Stimulated activated CD4-positive, alpha-beta T cell treated with anti-CD3 and anti-CD28 coated beads, Interleukin-2, amount 100 ng/mL, for 24 hours (primary cell): ENCODE data around the gene METTL8.
"Not testable (repeated sequence)": the region's sequence is repeated elsewhere in the genome, so short reads cannot be mapped to it uniquely, and the experiment has no call there.

Experiments
- DNase-seq, 2 donors: peaks; one replicate each; pipeline ENCODE4 v3.0.0-alpha.2; 2020

Gene METTL8

DNA sequence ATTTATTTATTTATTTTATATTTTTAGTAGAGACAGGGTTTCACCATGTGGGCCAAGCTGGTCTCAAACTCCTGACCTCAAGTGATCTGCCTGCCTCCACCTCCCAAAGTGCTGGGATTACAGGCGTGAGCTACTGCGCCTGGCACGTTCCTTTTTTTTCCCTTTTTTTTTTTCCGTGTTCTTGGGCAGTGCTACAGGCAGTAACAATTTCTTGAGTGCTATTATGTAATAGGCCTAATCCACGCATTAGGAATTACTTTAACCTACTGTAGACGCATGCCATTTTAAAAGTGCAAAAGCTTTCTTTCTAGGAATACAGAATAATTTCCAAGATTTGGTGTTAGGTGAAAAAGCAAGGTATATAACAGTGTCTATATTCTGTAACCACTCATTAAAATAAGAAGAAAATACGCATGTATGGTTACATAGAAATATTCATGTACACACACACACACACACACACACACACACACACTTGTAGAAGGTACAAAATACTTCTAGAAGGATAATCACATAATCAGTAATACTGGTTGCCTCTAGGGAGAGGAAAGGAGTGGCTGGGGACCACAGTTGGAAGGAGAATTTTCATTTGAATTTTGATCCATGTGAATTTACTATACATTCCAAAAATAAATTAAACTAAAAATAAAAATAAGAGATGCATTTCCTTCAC, 92.3 kb downstream of the METTL8 start:
- no peak for DNase-seq

DNA sequence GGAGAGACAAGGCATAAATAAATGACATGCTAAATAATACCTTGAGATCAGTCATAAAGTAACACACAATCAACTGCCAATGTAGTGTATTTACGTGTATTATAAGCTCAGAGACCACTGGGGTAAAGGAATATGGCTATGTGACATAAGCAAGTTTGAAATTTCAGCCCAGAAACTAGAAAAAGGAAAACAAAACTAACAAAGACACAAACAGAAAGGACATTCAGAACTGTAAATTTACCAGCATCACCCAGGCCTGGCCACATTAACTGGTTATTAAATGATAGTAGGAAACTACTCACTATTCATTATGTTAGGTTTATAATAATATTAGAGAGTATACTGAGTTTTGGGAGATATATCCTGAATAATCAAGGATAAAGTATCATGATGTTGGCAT, 98.8 kb downstream of the METTL8 start:
- no peak for DNase-seq

DNA sequence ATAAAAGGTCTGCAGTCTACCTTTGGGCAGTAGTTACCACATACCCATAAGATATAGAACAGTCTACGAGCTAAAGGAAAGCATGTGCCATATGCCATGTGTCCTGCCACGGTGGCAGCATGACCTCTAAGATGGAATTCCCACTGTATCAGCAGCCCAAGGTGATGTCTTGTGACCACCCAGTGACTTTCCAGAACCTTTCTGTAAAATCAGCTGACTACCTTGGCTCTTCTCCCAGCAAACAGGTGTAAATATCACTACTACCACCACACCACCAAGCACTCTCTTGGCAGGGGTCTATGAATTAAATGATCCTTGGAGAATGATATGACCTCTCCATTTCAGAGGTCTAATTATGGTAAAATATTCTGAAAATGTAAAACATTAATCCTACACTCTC, 99.6 kb downstream of the METTL8 start:
- no peak for DNase-seq

DNA sequence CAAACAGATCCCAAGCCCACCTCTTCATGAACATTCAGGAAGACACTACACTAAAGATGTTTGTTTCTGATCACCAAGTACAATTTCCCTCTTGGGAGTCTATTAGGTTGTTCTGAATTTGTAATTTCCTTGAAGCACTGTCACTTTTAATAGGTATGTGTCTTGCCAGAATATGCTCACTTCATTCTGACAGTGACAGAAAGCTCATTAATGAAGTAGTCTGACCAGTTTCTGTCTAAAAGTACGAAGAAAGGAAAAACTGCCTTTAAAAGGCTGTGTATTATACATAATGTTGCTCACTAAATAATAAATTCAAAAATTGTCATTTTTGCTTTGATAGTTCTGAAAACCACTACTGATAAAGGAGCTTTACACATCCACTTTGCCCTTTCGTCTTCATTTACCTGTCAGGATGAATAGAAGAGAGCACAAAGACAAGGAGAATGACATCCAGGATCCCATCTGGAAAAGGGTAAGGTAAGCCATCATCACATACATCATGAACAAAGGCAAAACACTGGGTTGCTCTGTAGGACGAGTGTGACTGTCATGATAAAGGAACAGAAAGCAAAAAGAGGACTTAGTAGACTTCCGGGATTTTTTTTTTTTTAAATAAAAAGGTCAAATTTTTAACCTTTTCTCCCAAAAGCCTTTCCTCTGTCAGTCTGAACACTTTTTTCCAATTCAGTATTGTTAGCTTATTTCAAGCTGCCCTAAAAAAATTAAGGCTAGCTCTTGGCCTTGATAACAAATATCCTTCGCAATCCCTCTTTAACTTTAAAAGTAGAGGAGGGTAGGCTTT, 103.4 kb downstream of the METTL8 start:
- DNase-seq, result no peak

DNA sequence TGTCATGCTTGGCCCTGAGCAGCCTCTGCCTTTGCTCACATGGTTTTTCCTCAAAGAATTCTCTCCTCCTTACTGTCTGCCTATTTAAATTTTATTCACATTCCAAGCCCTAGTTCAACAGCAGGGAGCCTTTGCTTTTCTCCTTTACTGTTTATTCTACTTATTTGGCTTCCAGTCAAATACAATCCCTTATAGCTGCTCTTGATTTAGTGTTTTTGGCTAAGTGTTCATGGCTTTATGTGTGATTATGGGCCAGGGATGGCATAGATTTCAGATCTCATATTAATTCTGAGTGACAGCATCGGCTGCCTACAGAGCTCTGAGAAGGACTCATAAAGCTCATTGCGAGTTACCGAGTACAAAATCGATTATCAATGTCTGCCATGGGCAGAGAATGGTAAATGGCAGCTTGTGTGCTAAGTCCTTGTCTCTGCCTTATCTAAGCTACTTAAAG, 106.7 kb downstream of the METTL8 start:
- no peak for DNase-seq

DNA sequence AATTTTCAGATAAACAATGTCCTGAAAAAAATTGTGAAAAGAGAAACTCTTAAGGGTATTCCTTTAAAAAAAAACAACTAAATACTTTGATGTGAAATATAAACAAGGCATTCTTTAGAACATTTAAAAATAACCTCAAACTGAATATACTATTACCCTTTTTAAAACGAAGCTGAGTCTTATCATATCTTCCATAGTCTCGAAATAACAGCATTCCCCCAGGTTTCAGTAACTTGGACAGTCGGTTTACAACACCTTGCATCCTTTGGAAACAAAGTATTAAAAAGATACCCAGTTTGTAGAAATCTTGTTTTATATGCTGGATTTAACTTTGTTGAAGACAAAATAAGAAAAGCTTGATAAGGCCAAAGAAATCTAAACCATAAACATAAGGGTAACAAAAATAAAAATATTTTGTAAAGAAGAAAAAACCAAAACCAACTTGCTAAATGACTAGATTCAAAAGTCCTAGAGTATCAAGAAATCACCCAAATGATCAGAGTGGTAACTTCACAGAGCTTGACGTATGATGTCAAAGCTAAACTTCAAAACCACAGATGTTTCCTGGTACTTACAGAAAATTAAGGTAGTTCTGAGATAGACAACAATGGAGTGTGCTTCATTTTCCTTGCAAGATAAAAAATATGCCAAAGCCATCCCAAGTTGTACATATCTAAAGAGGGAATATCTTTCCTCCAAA, 107.8 kb downstream of the METTL8 start:
- DNase-seq, result no peak

DNA sequence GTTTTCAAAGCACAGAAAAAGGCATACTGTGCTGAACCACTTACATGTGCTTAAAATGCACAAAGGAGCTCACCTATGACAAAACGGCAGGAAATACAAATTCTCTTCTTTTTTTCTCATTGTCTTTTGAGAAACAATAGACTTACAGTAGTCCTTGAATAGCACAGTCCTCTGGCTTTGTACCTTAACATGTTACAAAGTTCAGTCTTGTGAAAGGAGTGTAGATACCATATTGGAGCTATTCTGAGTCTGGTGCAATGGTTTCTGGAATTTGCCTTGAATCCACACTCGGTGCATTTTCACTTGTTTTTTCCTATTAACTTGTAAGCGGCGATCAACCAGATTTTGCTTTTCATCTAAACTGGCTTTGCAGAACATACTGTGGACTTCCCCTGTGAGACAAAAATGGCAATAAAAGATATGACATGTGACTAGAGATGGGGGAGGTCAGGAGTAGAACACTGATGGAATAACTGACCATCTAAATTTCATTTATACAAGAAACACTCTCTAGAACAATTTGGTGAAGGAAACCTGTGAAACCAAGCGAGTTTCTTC, 109.7 kb downstream of the METTL8 start:
- DNase-seq, result no peak

DNA sequence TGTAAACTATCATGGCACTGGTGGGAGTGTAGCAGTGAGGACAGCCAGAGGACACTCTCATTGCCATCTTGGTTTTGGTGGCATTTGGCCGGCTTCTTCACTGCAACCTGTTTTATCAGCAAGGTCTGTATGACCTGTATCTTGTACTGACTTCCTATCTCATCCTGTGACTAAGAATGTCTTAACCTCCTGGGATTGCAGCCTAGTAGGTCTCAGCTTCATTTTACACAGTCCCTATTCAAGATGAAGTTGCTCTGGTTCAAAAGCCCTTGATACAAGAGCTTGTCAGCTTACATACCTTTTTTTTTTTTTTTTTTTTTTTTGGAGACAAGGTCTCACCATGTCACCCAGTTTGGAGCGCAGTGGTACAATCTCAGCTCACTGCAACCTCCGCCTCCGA, 110.9 kb downstream of the METTL8 start:
- DNase-seq, result no peak

DNA sequence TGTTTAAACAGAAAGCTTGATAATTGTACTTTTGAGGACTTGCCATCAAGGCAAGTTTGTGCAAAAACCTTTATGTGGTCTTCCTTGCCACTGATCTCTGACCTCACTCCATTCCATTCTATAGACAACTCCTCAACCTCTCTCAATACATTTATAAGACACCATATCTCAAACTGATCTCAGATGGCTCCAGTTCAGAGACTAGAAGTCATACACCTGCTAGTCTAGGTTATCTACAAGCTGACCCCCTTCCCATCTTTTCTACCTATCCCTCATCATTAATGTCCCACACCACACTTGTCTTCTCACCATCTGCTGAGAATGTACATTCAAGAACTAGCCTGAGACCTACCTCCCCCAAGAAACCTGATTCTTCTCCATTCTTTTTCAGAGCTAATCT, 113.1 kb downstream of the METTL8 start:
- no peak for DNase-seq

DNA sequence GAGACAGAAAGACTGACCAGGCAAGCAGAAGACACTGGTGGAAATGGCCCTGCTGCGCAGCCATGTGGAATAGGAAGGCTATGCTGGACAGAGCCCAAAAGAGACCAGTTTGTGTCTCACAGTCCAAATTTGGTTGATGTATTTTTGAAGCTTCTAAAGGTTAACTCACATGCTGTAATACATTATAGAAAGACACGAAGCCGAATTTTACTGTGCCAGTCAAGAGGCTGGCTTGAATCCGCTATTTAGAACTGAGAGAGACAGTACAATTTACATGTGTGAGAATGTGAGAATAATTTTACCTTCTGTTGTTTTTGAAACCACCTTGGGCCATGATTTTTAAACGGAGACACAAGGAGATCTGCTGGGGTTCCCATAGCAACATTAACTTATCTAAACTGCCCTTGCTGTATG, 113.6 kb downstream of the METTL8 start:
- DNase-seq, result no peak

DNA sequence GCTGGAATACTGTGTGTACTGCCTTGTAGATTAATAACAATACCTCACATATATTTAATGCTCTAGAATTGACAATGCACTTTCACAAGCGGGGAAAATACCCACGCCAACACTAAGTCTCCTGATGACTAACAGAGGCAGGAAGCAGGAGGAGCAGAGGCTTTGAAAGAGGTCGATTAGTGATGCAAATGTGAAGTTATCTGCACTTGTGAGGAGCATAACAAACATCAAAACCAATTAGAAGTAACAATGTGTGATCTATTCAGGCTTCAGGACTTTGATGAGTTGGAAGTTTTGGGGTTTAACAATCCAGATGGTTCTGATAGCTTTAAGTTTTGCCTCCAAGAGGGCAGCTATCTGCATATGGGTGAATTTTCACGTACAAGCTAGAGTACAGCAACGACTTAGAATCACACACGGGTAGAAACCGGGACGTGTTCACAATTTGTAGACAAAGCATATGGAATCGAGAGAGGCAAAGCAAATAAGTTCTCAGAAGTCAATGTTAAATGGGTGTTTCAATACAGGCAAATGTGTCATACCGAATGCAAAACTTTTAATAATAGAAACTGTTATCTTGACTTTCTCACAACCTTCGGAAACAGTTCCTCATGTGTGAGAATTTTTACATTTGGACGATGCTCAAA, 114.5 kb downstream of the METTL8 start:
- DNase-seq, result peak; percentile 42 to 64

DNA sequence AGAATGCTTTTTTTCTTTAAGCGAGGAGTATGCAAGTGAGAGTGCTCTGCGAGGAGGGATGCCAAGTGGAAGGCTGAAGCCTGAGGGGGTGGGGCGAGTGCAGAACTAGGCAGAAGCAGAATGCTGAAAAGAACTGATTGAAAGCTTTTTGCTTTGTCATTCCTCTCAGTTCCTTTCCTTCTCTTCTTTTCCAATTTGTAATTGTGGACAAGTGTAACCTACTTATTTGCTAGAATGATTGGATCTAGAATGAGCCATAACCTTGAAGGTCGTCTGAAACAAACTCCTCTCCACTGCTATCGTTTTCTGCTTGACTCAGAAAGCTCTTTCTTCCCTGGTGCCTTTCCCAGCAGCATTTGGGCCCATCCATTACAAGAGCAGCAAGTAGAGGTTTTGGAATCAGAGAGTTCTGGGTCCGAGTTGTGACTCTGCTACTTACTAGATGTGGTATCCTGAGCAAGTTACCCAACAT, 115.3 kb downstream of the METTL8 start:
- peak in 1 of 2 donors; percentile 26 for DNase-seq

DNA sequence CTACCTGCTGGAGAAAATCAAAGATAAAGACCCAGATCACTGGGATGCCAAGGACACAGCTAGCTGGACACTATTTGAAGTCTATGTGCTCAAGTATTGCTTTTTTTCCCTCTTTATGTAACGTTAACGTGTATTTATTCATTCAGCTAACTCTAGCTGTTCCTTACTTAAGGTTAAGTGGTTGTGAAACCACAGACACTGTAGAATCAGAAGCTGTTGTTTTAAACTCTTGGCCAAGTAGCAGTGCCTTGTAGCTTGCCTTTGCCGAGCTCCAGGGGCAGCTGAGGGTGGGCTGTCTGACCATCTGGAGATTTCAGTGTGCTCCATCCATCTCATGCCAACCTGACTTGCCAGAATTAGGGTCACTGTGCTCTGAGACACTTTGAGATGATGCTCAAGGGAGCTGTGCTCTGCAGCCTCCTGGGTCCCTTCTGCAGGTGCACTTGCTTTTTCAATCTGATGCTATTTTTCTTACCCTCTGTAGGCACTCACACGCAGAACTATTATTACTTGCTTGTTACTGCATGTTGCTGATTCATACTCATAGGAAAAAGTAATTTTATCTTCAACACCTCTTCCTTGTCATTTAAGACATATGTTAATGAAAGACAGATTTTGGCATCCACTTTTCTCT, 116.2 kb downstream of the METTL8 start:
- DNase-seq, result no peak

DNA sequence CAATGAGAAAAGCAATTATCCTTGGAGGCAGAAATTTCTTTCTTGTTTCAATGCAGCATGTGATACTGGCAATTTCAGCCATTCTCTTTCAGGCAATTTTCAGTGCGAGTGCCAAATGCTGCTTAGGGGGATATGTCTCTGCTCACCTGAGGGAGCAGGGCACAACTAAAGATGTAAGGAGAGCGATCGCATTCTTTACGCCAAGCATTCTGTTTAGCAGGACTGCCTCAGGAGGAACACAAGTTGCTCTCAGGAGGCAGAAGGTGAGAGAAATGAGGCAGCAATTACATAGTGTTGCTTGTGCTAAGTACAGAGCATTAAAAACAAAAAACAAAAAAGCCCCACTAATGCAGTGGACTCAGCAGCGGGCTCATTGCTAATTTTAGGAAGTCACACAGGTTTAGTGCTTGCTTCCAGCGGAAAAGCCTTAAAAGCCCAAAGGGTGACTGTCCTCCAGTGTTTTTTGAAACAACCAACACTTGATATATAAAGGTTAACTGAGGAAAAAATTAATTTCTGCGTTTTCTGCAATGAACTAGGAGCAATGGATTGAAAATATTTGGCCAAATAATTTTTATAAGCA, 116.9 kb downstream of the METTL8 start:
- DNase-seq, result no peak

DNA sequence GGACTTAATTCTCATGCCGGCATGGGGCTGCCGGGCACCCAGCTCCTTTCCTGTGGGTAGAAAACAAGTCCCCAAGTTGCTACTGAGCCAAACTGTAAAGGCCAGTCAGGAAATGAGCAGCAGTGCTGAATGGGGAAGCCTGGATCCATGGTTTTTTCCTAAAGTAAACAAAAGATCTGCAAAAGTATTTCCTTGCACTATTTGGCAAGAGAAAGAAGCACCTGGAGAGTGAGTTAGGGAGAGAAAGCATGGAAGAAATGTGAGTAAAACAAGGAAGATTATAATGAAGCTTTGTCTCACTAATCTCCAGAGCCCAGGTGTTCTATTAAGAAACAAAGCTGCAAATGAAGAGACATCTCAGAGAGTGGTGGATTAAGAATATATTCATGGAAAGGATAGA, 117.6 kb downstream of the METTL8 start:
- DNase-seq, result no peak

DNA sequence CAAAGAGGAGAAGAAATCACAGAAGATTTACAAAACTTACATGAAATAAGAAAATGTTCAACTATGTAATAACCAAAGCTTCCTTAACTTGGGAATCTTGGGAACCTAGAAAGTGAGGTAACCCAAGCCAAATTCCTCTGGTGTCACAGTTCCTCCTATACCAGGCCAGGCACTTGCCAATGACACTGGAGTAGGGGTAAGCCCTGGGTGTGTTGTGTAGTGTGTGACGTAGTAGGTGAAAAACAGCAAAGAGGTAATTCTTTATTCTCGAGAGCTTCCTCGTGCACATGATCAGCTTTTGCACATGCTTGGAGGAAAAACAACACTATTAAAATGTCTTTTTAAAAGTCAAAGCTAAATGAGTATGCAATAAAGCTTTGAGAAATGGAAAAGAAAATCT, 118.0 kb downstream of the METTL8 start:
- no peak for DNase-seq

DNA sequence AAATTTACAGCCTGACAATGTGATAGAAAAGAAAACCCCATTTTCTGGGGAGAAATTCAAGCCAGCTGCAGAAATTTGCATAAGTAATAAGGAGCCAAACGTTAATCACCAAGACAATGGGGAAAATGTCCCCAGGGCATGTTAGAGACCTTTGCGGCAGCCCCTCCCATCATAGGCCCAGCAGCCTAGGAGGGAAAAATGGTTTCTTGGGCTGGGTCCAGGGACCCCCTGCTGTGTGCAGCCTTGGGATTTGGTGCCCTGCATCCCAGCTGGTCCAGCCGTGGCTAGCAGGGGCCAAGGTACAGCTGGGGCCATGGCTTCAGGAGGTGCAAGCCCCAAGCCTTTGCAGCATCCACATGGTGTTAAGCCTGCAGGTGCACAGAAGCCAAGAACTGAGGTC, 121.6 kb downstream of the METTL8 start:
- DNase-seq, result not testable (repeated sequence)

DNA sequence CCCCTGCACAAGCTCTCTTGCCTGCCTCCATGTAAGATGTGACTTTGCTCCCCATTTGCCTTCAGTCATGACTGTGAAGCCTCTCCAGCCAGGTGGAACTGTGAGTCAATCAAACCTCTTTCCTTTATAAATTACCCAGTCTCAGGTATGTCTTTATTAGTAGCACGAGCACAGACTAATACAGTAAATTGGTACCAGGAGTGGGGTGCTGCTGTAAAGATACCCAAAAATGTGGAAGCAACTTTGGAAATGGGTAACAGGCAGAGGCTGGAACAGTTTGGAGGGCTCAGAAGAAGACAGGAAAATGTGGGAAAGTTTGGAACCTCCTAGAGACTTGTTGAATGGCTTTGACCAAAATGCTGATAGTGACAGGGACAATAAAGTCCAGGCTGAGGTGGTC, 122.2 kb downstream of the METTL8 start:
- DNase-seq, result not testable (repeated sequence)

DNA sequence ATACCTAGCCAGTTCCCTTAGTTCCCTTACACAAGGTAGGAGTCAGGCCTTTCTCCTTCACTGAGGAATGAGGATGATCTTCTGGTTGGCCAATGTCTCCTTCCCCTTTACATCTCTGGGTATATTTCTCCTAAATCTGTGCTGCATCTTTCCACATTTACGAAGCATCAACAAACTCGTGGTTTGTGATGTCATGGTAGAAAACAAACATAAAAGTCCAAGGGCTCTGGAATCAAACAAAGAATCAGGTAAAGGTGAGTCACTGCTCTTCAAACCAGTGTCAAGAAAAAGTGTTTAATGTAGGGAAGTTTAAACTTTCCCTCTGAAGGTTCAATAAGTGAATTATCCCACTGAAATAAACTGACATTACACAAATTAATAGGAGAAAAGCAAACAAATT, 122.9 kb downstream of the METTL8 start:
- DNase-seq, result no peak

DNA sequence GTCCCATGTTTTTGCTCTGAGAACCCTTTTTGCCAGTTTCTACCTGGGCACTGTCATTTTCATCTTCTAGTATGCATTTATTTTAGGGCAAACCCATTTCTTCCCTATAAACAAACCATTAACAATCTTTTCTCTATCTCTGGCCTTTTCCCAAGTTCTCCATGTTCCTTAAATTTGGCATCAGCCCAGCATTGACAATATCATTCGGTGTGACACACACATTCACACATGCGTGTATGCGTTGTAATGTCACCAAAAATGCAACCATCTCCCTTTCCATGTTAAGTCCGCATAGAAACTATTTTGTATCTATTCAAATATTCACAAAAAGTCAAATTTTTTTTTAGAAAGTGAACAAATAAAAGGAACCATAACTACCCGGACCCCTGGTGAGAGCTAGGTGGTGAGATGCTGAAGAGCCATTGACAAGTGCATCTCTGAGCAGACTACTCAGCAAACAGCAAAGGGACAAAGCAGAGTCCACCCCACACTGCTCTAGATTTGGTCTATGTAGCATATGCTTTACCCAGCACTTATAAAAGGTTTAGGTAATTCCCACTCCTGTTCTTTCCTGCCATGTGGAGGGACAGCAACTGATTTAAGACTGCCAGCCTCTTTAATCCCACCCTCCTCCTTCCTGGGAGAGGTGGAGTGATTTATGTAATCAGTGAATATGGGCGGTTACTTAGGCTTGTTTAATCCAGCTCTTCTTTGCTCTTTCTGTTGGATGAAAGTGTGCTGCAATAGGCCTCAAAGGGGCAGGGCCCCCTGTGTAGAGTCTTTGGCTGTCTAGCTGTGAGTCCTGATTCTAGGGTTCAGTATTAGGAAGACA, 124.1 kb downstream of the METTL8 start:
- DNase-seq, result no peak
